ENCODE results near the gene FN3K. TPM values are rescaled to one million over a fixed set of nuclear protein-coding genes. Genes with fewer than 3 reads are reported as not detected.
"Not testable (repeated sequence)": the region's sequence is repeated elsewhere in the genome, so short reads cannot be mapped to it uniquely, and the experiment has no call there.

The FN3K gene
- total and polyA plus RNA-seq, 2 donors (not counting 3 experiments of a cell fraction or from before 2014, with no cell fraction given): 2.0 to 12.0 TPM

DNA sequence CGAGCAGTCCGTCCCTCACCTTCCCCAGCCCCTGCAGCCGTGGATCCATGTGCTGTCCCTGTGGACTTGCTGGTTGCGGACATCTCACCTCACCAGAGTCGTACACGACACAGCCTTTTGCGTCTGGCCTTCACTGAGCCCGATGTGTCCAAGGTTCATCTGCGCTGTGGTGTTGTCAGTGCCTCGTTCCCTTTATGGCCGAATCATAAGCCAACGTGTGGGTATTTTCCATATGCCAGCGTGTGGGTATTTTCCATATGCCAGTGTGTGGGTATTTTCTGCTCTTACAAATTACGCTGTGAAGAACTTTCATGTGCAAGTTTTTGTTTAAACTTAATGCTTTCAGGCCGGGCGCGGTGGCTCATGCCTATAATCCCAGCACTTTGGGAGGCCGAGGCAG is 48.1 kb downstream of the FN3K start:
- Histone ChIP-seq H3K79me2 (ENCODE audit: control insufficient read depth, insufficient read depth, low read length) (no peaks in the 10 kb centered on the region), H3K36me3 (ENCODE audit: control insufficient read depth in 2 of 2, extremely low read depth in 1 of 2, insufficient read depth in 2 of 2, low read length in 2 of 2) (peaks cover 2 to 5% of the 10 kb centered on the region in 2 experiments), H3K4me2 (ENCODE audit: insufficient read depth, low read length) (no peak overlapping the region), H3K9me1 (replicated peaks; ENCODE audit: control insufficient read depth, extremely low read depth, insufficient read depth, low read length) (no peaks in the 10 kb centered on the region), H3K4me1 (ENCODE audit: control insufficient read depth, extremely low read depth, insufficient read depth, low read length) (peaks cover 2% of the 10 kb centered on the region), H3K27ac (ENCODE audit: insufficient read depth, low read depth, low read length) (no peak overlapping the region), H2AFZ (ENCODE audit: low read depth, low read length) (no peak overlapping the region), H3K4me3 (replicated peaks in 1 of 3; ENCODE audit: insufficient read depth in 1 of 3, low read depth in 1 of 3, low read length in 3 of 3) (no peak overlapping the region), H3K9ac (replicated peaks; ENCODE audit: extremely low read depth, insufficient read depth, low read length) (no peak overlapping the region), H4K20me1 (replicated peaks; ENCODE audit: control insufficient read depth, extremely low read depth, insufficient read depth, low read length) (no peaks in the 10 kb centered on the region), H3K27me3 (ENCODE audit: control insufficient read depth in 2 of 2, insufficient read depth in 2 of 2, low read length in 2 of 2) (no peaks in the 10 kb centered on the region), H3K9me3 (replicated peaks; ENCODE audit: control insufficient read depth, insufficient read depth, low read length) (no peaks in the 10 kb centered on the region)
- POLR2A ChIA-PET: no interaction called here
- dilution Hi-C loops (cut with MboI; ENCODE audit: extremely low pct_ligation_motif_present, low sequenced_read_pairs) (no loop called here), intact Hi-C loops (cut with micrococcal nuclease) (loop anchor here (5.0 kb wide), 1 partner anchor 179 kb away; no protein-coding TSS in a partner anchor)
- no peak for TF ChIP-seq JUN (IDR thresholded peaks at IDR 0.05; ENCODE audit: borderline replicate concordance, insufficient read depth, insufficient read length, low read depth)
- TF ChIP-seq FOS (IDR thresholded peaks at IDR 0.05; ENCODE audit: borderline replicate concordance, insufficient read depth, low read length): no peak
- TF ChIP-seq MYC (IDR thresholded peaks at IDR 0.05; ENCODE audit: low read depth, low read length): no peak
- no peak for TF ChIP-seq EZH2 (IDR thresholded peaks at IDR 0.05; ENCODE audit: borderline replicate concordance, low read depth, low read length, severe bottlenecking)
- TF ChIP-seq, protein P1, sequence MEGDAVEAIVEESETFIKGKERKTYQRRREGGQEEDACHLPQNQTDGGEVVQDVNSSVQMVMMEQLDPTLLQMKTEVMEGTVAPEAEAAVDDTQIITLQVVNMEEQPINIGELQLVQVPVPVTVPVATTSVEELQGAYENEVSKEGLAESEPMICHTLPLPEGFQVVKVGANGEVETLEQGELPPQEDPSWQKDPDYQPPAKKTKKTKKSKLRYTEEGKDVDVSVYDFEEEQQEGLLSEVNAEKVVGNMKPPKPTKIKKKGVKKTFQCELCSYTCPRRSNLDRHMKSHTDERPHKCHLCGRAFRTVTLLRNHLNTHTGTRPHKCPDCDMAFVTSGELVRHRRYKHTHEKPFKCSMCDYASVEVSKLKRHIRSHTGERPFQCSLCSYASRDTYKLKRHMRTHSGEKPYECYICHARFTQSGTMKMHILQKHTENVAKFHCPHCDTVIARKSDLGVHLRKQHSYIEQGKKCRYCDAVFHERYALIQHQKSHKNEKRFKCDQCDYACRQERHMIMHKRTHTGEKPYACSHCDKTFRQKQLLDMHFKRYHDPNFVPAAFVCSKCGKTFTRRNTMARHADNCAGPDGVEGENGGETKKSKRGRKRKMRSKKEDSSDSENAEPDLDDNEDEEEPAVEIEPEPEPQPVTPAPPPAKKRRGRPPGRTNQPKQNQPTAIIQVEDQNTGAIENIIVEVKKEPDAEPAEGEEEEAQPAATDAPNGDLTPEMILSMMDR (IDR thresholded peaks at IDR 0.05; ENCODE audit: extremely low read depth in 1 of 2, insufficient read depth in 1 of 2, low read depth in 1 of 2, low read length in 2 of 2): no peak
- TF ChIP-seq GATA2 (IDR thresholded peaks at IDR 0.05; ENCODE audit: insufficient read depth, insufficient read length, low read depth, low read length): no peak
- TF ChIP-seq POLR2AphosphoS5 (IDR thresholded peaks at IDR 0.05; ENCODE audit: insufficient read depth, low read depth, low read length): no peak
- DNase-seq (ENCODE audit: low read depth, low spot score) (no peak), FAIRE-seq (no peak)
- BruUV-seq (replicated peaks): no TSS peak
- CTCF ChIA-PET: interaction anchor here (1.1 kb wide), 1 partner anchor 130 kb away, joined by 3 read pairs; no protein-coding TSS in a partner anchor

DNA sequence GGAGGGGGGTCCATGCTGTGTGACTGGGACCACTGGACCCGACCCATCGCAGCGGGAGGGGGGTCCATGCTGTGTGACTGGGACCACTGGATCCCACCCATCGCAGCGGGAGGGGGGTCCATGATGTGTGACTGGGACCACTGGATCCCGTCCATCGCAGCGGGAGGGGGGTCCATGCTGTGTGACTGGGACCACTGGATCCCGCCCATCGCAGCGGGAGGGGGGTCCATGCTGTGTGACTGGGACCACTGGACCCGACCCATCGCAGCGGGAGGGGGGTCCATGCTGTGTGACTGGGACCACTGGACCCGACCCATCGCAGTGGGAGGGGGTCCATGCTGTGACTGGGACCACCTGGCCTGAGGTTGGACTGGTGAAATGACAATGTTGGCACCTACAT is 50.2 kb downstream of the FN3K start:
- H2AFZ ChIP-seq (ENCODE audit: low read depth, low read length); POLR2A ChIA-PET; intact Hi-C loops (cut with micrococcal nuclease); CTCF ChIA-PET; DNase-seq (ENCODE audit: low read depth, low spot score); H3K36me3 ChIP-seq (ENCODE audit: control insufficient read depth in 2 of 2, extremely low read depth in 1 of 2, insufficient read depth in 2 of 2, low read length in 2 of 2); H3K4me1 ChIP-seq (ENCODE audit: control insufficient read depth, extremely low read depth, insufficient read depth, low read length); H3K4me3 ChIP-seq (replicated peaks in 1 of 3; ENCODE audit: insufficient read depth in 1 of 3, low read depth in 1 of 3, low read length in 3 of 3); H3K9me1 ChIP-seq (replicated peaks; ENCODE audit: control insufficient read depth, extremely low read depth, insufficient read depth, low read length); H3K79me2 ChIP-seq (ENCODE audit: control insufficient read depth, insufficient read depth, low read length); H3K27me3 ChIP-seq (ENCODE audit: control insufficient read depth in 2 of 2, insufficient read depth in 2 of 2, low read length in 2 of 2); H3K9ac ChIP-seq (replicated peaks; ENCODE audit: extremely low read depth, insufficient read depth, low read length); H3K4me2 ChIP-seq (ENCODE audit: insufficient read depth, low read length); H3K9me3 ChIP-seq (replicated peaks; ENCODE audit: control insufficient read depth, insufficient read depth, low read length); BruUV-seq (replicated peaks); H4K20me1 ChIP-seq (replicated peaks; ENCODE audit: control insufficient read depth, extremely low read depth, insufficient read depth, low read length); H3K27ac ChIP-seq (ENCODE audit: insufficient read depth, low read depth, low read length); FAIRE-seq; dilution Hi-C loops (cut with MboI; ENCODE audit: extremely low pct_ligation_motif_present, low sequenced_read_pairs): not testable (repeated sequence)
